Medulla oblongata (tissue), 1 donor: ENCODE data around the gene PTPRM.
A peak's percentile ranks its signal among the peaks of the same experiment; 100 is the strongest.

Experiments
- DNase-seq: peaks from one replicate; pipeline ENCODE4 v3.0.0-alpha.2; 2015; ENCODE audit errors: extremely low spot score

Gene PTPRM

DNA sequence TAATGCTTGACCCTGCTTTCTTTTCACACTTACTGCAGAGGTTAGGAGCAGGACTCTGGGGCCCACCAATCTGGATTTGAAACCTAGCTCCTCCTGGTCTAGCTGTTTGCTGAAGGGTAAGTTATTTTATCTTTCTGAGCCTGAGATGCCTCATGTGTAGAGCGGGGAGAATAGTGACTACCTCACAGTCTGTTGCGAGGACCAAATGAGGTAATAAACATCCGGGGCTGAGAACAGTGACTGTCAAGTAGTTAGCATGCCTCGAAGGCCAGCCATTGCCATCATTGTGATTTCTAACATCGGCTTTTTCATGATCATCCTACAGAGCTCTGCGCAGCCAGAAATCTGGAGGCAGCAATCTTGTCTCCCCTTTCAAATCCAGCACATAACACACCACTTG lies 32.9 kb downstream of the PTPRM start:
- DNase-seq: no peak

DNA sequence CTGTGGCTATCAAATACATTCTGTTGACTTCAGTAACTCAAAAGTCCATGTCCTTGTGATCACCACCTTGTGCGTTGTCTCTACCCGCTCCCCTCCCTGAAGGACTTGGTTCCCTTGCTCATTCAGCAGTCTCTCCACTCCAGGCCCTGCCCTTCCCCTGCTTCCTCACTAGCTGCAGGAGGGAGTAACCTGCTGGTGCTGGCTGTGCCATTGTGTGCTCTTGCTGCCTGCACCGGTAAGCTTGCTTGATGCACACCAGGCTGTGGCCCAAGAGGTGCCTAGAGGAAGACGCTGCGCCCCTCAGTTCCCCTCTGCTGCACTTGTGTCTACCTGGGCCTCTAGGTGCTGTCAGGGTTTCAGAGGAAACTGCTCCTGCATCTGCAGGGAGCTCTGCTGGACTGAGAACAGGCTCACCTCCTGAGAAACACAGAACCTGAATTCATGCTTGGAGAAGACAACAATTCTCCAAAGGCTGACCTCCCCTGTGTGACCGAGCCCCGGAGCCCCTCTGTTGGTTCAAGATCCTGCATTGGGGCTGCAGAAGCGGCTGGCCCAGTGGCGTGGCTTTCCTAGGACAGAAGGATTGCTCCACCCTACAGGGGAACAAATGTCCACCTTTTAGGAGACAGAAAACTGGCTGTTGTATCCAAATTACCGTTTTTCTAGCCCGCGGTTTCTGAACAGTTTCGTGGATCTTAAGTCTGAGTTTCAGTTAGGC lies 33.6 kb downstream of the PTPRM start:
- DNase-seq: no peak

DNA sequence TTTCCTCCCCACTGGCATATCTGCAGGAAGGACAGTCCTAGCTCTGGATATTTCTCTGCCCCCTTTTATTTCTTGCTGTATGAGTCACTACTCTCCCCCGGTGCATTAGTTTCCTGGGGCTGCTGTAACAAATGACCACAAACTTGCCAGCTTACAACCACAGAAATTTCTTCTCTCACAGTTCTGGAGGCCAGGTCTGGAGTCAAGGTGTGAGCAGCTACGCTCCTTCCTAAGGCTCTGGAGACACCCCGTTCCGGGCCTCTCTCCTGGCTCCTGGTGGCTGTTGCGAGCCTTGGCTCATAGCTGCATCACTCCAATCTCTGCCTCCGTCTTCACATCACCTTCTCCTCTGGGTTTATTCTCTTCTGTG lies 34.1 kb downstream of the PTPRM start:
- no peak for DNase-seq

DNA sequence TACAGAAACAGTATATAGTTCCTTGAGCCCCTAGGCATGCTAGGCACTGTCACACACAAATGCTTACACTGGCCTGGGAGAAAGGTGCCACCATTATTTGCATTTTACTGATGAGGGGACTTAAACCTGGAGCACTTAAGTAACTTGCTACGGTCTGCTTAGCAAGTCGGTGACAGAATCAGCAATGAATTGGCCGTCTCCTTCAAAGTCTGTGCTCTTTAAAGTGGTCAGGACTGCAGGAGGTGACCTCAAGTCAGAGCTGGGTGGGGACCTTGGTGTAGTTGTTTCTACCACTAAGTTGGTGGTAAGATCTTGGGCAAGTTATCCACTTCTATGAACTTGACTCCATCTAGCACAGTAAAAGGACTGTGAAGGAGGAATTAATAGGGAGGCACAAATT lies 34.8 kb downstream of the PTPRM start:
- no peak for DNase-seq

DNA sequence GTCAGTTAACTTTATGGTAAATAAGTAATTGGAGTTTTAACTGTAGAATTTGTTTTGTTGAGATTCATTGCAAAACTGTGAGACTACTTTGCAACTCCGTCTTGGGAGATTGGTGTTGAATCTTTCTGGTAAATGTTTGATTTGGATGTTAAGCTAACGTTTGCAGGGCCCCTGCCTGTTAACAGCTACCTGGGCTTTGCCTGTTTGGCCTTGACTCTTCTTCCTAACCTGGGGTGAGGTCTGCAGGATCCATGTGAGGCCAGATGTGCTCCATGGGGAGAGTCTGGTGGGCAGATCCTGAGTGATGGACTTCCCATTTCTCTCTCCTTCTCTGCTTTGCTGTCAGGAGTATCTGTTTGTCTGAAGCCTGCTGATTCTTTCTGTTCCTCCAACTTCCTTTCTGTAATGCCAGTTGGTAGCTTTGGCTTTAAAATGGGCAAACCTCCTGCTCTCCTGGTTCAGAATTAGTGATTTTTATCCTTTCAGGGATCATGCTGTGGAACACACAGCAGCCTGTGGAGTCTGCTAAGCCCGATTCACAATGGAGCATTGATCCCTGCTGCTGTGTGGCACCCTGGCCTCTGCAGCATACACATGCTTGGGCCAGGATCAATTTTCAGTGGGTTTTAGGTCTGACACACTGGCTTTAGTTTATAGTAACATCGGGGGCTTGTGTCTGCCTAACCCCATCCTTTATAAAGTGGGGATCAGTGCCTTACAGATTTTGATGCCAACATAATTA lies 36.3 kb downstream of the PTPRM start:
- peak; percentile 24 for DNase-seq

DNA sequence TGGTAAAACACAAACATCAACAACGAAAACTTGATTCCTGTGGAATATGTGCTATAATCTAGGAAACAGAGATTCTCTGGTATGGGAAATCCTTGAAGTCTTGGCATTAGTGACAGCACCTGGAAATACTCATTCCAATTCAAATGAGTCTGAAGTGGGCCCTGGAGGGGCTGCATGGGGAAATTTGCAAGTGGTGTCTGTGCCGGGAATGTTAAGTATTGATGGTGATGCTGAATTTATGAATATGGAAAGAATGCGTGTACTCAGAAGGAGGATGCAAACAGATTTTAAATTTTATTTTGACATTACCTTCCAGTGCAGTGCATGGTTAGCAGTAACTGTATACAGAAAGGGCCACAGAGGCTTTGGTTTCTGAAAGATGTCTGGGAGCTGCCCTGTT lies 37.2 kb downstream of the PTPRM start:
- no peak for DNase-seq

DNA sequence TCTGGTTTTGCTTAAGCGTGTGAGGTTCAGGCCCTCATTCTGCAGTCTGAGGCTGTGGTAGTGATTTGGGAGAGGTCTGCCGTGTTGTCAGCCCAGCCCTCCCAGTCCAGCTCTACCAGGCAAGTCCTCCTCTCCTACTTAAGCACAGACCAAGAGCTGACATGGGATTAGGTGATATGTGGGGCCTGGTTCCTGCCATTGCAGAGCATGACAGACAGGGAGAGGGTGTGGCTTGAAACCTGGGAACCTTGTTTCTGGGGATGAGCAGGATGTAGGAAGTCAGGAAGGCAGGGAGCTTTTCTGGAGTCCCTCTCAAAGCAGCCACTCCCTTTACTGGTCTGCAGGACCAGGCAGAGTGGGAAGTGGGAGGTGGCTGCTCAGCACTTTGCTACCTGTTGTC lies 38.6 kb downstream of the PTPRM start:
- DNase-seq: no peak

DNA sequence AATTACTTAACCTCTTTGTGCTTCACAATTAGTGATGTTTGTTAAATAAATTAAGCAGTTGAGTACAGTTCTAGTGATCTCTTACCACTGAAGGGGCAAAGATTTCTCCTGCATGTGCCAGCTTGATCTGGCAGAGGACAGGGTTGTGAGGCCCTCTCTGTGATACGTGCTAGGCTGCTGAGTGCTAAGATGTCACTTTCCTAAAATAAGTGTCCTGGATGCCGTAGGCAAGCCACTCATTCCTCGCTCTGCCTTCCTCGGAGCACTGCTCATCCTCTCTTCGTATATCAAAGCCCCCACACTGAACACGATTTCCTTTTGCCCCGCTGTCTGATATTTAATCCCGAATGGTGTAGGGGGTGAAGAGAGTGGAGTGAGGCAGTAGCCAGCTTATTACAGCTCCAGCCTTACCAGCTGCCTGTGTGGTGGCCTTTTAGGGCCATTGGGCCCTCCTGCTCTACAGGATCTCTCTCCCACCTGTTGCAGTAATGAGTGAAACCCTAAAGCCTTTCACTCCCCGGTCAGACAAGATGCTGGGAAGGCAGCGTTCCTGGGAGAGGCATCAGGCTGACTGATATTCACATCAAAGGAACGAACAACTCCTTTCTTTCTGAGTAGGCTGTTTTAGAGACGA lies 40.5 kb downstream of the PTPRM start:
- DNase-seq: no peak

DNA sequence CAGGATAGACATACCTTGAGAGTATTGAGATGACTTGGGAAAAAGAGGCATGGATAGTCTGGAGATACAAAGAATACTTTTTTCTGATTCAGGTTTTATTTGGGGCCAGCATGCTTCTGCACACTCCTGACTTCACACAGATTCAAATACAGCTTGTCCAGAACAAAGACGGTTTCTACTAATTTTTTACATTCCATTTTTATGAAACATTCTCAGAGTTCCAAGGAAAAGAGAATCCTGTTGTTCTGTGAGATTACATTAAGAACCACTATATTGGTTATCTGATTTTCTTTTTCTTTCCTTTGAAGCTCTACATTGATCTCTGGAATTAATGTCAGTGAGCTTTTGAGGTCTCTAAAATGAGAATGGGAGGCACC lies 41.0 kb downstream of the PTPRM start:
- no peak for DNase-seq

DNA sequence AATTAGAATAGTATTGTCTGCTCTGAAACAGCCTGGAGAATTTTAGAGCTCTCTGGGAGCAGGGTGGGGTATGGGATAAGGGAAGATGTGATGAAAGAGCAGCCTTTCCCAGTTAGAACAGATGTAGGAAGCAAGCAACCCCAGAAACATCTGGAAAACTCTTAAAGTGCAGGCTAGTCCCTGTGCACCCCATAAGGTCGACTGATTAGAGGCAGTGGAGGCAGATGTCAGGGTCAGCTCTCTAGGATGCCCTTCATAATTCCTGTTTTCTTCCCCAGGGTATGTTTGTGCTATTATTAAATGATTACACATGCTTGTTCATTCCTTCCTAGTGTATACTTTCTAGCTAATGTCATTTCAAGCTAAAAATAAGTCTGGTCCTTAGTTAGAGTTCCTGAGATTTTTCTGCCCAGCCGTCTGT lies 41.7 kb downstream of the PTPRM start:
- DNase-seq: no peak

DNA sequence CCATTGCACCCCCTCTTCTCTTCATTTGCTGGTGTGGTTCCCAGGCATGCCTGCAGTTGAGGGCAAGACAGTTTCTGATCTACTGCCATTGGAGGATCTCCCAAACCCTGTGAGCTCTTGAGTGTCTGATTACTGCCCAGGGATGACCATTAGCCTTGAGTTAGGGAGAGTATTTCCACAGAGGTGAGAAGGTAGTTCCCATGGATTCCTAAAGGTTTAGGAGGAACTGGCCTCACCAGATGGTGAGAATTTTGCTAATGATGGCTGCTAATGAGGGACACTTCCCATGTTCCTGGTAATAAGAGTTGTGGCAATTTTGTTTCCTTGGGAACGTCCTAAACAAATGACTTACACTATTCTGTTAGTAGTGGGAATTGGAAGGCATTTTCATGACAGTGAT lies 42.5 kb downstream of the PTPRM start:
- DNase-seq: no peak

DNA sequence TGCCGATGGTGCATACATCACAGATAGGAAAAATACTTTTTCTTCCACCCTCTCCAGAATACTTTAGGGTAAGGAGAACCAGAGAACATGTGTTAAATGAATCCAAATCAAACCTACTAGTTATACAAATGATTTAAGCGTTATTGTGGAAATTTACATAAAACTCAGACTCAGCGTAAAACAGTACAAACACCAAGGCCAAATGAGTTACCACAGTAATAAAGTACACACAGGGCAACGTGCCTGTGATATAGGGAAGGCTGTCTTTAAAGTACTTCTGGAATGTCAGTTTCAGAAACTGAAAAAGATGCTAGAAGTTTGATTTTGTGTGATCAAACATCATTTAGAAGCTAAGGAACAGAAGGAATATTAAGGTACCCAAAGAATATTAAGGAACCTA lies 46.9 kb downstream of the PTPRM start:
- DNase-seq: no peak

DNA sequence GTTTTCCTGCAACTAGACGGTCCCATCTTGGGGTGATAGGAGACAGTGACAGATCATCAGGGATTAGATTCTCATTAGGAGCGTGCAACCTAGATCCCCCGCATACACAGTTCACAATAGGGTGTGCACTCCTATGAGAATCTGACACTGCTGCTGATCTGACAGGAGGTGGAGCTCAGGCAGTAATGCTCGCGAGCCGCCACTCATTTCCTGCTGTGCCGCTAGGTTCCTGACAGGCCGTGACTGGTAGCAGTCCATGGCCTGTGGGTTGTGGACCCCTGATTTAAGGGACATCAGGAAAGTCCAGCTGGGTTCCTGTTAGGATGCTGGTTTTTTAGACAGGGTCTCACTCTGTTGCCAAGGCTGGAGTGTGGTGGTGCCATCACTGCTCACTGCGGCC lies 48.7 kb downstream of the PTPRM start:
- DNase-seq: no peak

DNA sequence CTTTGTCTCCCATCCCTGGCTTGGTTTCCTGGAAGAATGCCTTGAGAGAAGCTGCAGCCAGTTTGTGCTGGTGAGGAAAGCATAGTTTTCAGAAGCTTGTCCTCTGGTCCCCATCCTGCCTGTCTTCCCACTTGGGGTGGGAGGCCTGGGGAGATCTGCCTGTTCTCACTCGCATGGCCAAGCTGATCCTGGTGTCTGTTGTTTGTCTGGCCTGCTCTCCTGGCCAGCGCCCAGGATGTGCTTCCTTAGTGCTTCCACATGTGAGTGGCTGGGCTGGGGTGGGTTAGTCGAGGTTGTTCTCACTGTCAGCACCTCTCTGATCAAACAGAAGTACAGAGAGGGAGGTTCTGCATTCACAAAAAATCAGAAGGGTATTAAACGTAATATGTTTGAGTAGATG lies 49.5 kb downstream of the PTPRM start:
- DNase-seq: no peak

DNA sequence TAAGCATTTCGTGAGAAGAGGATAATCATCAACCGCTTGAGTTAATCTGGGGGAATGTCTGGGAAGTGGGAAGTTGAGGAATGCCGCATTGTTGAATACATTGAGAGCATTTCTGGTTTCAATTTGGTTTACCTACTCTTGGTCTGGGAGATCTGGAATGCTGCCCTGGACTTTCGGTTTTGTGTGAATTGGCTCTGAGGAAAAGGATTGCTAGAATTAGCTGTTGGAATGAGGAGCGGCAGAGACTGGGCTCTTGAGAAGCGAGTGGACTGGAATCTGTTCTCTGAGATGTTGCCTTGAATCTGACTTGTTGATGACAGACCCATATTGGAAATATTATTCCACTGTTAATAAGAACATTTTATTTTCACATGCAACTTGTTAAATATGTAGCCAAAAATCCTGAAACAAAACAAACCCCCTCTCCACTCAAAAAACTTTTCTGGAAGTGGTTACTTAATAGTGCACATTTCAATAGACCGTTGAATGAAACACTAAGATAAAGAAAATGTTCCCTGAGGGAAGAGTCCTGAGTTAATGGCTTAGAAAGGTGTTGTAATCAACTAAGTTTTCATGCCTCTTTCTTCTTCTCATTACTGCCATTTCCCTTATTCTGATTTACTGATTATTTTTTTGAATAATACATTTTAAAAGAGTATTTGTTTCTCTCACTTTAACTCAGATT lies 50.8 kb downstream of the PTPRM start:
- peak; percentile 30 for DNase-seq

DNA sequence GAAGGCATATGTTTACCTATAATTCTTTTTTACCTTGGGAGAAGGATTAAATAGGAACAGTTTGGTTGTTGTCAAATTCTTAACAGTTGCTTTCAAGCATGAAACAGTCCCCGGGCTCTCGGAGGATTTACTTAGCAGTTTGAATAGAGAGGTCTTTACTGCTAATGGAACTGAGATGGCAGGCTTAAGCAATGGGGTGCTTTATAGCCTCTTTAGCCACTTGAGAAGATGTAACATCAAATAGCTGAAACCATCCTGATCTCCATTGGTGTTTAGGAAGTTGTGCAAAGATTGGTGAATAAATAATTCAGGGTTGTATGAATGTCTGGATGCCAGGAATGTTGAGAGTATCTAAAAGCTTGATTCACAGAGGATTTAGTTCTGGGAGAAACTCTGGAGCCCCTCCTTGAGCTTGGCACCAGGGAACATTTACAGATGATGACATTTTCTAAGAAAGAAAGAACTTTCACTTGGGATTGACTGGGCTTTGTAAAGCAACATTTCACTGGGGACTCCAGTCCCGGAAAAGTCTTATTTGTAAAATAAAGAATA lies 51.9 kb downstream of the PTPRM start:
- no peak for DNase-seq

DNA sequence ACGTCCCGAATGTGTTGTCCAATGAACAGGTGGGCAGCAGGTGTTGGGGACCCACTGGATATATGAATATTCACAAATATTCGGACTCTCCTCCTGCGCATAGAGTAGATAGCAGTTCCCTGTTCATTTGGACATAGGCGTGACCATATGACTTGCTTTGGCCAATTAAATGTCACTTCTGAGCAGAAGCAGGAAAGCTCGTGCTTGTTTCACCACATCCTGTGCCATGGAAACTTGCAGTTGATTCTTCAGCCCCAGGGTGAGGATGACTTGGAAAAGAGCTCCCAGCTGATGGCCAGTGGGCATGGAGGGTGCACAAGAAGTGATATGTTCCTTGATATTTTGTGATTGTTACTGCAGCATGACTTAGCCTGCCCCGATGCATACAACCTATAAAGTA lies 52.6 kb downstream of the PTPRM start:
- peak; percentile 14 for DNase-seq

DNA sequence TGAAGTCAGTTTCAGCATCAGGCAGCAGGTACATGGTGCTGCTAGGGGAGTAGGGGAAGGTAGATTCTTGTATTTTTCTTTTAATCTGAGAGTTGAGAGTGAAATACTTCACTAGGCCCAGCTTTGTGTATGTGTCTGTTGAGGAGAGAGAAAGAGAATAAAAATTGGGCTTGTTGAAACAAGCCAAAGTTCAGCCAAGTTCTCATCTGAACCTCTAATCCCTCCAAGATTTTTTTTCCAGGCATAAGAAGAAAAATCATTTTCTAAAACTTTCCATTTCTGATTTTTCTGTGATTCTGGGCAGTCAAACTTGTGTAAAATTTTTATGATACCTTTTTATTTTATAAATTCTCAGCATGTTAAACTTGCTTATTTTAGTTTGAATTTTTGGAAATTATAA lies 55.6 kb downstream of the PTPRM start:
- no peak for DNase-seq

DNA sequence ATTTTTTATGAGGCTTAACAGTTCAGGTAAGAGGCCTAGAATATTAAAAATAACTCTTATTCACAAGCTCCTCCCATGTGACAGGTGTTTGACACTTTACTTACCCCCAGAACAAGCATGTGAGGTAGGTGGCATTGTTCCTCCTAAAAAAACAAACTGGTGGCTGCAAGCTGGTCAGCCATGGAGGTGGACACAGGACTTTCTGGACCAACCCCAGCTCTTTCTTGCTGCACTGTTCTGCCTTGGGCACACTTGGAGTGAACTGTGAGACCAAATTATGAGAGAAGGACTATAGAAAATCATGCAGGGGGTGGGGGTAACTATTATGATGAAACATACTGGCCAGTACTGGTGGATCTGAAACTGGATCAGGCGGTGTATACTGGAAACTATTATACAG lies 56.6 kb downstream of the PTPRM start:
- DNase-seq: no peak

DNA sequence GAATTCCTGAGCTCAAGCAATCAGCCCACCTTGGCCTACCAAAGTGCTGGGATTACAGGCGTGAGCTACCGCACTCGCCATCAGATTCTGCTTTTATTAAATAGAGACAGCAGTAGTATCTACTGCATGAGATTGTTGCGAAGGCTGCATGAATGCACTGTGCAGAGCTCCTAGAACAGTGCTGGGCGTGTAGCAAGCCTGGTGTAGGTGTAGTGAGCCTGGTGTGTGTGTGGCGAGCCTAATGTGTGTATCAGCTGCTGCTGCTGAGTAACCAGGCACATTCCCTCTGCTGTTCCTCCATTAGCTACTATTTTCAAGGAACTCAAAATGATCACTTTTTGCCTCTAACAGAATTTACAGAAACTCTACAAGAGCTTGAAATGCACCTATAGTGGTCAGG lies 57.6 kb downstream of the PTPRM start:
- no peak for DNase-seq

DNA sequence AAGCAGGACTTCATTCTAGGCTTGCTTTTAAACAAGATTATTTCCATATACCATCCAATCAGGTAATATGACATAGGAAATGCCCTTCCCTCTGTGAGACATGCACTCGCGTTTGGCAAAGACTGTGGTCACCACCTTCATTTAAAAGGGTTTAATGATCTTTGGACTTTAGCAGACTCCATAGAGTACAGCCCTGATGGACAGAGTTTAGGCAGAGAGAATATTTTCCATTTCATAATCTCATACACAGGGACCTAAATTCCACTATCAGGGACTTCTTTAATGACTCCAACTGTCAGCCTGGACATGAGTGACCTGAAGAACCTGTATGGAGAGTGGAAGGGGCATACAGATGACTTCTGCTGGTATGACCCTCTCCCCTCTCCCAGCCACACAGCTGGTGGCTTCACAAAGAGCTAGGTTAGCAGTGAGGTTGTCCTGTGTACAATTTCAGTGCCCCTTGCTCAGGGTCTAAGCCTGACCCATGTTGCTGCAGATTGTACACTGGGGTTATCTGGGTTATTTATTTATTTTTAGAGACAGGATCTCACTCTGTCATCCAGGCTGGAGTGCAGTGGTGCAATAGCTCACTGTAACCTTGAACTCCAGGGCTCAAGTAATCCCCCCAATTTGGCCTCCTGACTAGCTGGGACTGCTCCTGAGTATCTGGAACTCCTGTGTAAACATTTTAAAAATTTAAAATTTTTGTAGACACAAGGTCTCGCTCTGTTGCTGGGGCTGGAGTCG lies 59.2 kb downstream of the PTPRM start:
- no peak for DNase-seq
